ENCODE data around the gene ADAP1. TPM values are rescaled to one million over a fixed set of nuclear protein-coding genes. Genes with fewer than 3 reads are reported as not detected.

ADAP1 gene
- polyA plus RNA-seq, 1 experiment: 5.1 TPM

DNA sequence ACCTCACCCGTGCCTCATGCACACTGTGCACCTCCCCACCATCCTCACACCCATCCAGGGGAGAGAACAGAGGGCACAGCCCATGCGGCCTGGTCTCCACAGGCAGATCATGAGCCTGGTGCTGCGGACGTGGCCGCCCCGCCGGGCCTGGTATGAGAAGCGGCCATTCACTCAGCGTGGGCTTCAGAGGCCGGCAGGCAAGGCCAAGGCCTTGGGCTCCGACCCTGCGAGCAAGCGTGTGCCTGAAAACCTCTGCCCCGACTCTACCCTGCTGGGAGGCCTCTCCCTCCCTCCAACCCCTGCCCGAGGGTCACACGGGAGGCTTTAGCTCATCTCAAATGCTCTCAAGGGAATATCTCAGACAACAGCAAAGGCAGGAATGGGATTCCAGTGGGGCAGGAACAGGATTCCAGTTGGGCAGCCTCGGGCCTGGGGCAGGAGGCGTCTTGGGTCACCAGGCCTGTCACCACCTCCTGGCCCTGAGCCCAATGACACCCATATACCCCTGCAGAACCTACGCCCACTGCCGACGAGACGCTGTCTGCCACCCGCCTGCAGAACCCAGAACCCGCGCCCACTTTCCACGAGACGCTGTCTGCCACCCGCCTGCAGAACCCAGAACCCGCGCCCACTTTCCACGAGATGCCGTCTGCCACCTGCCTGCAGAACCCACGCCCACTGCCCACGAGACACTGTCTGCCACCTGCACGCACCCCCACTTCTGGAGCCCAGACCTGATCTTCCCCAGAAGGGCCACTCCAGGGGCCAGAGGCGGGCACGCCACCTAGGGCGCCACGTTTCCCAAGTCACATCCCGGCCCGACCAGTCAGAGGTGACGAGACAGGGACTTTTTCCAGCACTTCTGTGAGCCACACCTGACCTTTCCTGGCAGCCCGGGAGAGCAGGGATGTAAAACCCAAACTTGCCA is 38.9 kb downstream of the ADAP1 start:
- TF ChIP-seq, protein P1, sequence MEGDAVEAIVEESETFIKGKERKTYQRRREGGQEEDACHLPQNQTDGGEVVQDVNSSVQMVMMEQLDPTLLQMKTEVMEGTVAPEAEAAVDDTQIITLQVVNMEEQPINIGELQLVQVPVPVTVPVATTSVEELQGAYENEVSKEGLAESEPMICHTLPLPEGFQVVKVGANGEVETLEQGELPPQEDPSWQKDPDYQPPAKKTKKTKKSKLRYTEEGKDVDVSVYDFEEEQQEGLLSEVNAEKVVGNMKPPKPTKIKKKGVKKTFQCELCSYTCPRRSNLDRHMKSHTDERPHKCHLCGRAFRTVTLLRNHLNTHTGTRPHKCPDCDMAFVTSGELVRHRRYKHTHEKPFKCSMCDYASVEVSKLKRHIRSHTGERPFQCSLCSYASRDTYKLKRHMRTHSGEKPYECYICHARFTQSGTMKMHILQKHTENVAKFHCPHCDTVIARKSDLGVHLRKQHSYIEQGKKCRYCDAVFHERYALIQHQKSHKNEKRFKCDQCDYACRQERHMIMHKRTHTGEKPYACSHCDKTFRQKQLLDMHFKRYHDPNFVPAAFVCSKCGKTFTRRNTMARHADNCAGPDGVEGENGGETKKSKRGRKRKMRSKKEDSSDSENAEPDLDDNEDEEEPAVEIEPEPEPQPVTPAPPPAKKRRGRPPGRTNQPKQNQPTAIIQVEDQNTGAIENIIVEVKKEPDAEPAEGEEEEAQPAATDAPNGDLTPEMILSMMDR (IDR thresholded peaks at IDR 0.05; ENCODE audit: insufficient read depth, low read depth, low read length): no peak
- ChIA-PET POLR2A (no interaction called here), CTCF (no interaction called here)

DNA sequence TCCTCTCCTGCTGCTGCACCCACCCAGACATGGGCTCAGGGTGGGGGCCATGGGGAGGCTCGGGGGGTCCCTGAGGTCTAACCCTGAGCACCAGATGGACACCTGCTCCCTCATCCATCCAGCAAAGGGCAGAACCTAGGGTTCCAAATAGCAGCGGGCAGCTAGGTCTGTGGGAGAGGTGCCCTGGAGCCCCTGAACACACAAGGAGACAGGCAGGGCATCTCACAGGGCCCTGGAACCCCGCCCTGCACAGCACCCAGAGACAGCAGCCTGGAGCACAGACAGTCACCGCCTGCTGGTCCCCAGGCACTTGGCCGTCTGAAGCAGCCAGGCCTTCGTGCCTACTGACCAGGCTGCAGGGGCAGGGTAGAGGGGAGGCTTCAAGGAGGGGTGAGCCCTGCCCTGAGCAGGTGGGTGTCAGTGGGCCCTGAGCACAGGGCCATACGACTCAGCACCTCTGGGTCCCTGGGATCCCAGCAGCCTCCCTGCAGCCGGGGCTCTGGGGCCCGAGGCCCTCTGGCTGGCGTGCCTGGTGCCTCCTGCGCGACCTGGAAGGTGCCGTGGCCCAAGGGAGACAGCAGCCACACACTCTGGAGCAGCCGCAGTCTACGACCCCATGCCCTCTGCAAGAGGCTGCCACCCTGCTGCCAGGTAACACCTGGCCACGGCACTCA is 39.8 kb downstream of the ADAP1 start:
- TF ChIP-seq, protein P1 (IDR thresholded peaks at IDR 0.05; ENCODE audit: insufficient read depth, low read depth, low read length): no peak
- POLR2A ChIA-PET: no interaction called here
- no peak for DNase-seq (ENCODE audit: low read depth)
- Histone ChIP-seq H3K27me3 (ENCODE audit: control insufficient read depth, insufficient read depth, low read length) (no peaks in the 10 kb centered on the region), H3K4me3 (ENCODE audit: low read depth, low read length) (no peak overlapping the region), H3K36me3 (ENCODE audit: control insufficient read depth, insufficient read depth, low read length) (no peaks in the 10 kb centered on the region)
- CTCF ChIA-PET: no interaction called here

More for the DNA sequence above, 38.9 kb downstream of the ADAP1 start:
- H3K27me3 ChIP-seq (ENCODE audit: control insufficient read depth, insufficient read depth, low read length): no peaks in the 10 kb centered on the region
- H3K36me3 ChIP-seq (ENCODE audit: control insufficient read depth, insufficient read depth, low read length): no peaks in the 10 kb centered on the region
- no peak overlapping the region for H3K4me3 ChIP-seq (ENCODE audit: low read depth, low read length)
- DNase-seq (ENCODE audit: low read depth): no peak

DNA sequence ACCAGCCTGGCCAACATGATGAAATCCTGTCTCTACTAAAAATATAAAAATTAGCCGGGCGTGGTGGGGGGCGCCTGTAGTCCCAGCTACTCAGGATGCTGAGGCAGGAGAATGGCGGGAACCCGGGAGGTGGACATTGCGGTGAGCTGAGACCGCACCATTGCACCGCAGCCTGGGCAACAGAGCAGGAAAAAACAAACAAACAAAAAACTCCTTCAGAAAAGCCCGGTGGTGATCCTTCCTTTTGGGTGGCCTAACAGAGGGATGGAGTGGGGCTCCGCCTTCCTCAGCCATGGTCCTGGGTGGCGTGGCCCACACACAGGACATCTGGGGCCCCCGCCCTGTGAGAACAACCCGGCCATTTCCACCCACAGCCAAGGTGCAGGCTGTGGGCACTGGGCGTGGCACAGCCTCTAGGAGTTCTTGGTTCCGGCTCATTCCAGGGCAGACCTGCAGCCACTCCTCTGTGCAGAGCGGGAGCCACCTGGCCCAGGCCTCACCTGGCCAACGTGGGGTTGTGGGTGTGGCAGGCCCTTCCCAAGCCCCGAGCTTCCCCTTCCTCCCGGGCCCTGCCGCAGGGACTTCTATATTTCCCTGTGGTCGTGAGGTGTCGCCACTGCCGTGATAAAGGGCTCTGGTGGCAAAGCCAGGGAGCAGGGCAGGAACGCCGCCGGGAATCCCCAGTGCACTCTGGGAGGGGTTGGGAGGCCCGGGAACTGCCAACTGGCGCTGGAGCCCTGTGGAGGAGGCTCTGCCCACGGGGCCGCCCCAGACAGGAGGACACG is 40.6 kb downstream of the ADAP1 start:
- DNase-seq (ENCODE audit: low read depth): no peak

DNA sequence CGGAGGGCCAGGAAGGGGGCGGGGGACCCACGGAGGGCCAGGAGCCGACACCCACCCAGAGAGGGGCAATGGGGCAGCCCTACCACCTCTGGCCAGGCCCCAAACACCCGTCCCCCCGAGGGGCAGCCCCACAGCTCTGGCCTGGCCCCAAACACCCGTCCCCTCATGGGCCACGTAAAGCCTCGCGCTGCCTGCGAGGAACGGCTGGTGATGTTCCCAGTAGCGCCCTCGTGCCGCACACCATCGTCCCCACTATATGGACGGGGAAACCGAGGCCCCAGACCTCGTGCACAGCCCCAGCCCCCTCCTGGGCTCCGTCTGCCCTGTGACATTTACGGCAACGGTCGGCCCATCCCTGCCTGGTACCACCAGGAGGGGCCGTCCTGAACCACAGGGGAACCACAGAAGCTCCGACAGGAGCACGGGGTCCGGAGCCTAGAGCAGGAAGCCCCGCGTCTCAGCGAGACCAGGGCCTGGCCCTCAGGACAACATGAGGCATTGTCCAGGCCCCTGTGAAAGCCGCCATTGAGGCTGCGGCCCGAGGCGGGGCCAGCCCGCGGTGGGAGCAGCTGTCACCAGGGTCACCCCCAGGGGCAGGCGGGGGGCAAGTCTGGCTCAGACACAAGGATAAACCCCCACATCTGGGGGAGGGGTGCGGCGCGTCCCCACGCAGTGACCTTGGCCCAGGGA is 42.5 kb downstream of the ADAP1 start:
- ChIA-PET POLR2A (no interaction called here), CTCF (no interaction called here)
- TF ChIP-seq, protein P1 (IDR thresholded peaks at IDR 0.05; ENCODE audit: insufficient read depth, low read depth, low read length): no peak

More for the DNA sequence above, 40.6 kb downstream of the ADAP1 start:
- TF ChIP-seq, protein P1 (IDR thresholded peaks at IDR 0.05; ENCODE audit: insufficient read depth, low read depth, low read length): no peak
- no peaks in the 10 kb centered on the region for H3K27me3 ChIP-seq (ENCODE audit: control insufficient read depth, insufficient read depth, low read length)
- CTCF ChIA-PET: interaction anchor here (1.1 kb wide), 1 partner anchor 79 kb away, joined by 3 read pairs; no protein-coding TSS in a partner anchor
- POLR2A ChIA-PET: no interaction called here
- no peak overlapping the region for H3K4me3 ChIP-seq (ENCODE audit: low read depth, low read length)
- no peaks in the 10 kb centered on the region for H3K36me3 ChIP-seq (ENCODE audit: control insufficient read depth, insufficient read depth, low read length)

More for the DNA sequence above, 42.5 kb downstream of the ADAP1 start:
- Histone ChIP-seq H3K36me3 (ENCODE audit: control insufficient read depth, insufficient read depth, low read length) (no peaks in the 10 kb centered on the region), H3K27me3 (ENCODE audit: control insufficient read depth, insufficient read depth, low read length) (no peaks in the 10 kb centered on the region), H3K4me3 (ENCODE audit: low read depth, low read length) (no peak overlapping the region)
- DNase-seq (ENCODE audit: low read depth): no peak
